HG02852 (cell line): ENCODE measurements around the gene NR2F1-AS1.

Experiments used
- ATAC-seq: cut with Tn5 transposase; IDR thresholded peaks from one replicate; pipeline ENCODE4 v1.9.1; 2021; ENCODE audit warnings: mild to moderate bottlenecking, moderate library complexity; ENCODE audit not compliant: unreplicated experiment

The NR2F1-AS1 gene

GRCh38 chr5:93433422-93433821 is 147.6 kb downstream of the NR2F1-AS1 start:
- ATAC-seq: no peak

- ATAC-seq: no peak
Measured at GRCh38 chr5:93431250-93431649, 149.8 kb downstream of the NR2F1-AS1 start.

DNA sequence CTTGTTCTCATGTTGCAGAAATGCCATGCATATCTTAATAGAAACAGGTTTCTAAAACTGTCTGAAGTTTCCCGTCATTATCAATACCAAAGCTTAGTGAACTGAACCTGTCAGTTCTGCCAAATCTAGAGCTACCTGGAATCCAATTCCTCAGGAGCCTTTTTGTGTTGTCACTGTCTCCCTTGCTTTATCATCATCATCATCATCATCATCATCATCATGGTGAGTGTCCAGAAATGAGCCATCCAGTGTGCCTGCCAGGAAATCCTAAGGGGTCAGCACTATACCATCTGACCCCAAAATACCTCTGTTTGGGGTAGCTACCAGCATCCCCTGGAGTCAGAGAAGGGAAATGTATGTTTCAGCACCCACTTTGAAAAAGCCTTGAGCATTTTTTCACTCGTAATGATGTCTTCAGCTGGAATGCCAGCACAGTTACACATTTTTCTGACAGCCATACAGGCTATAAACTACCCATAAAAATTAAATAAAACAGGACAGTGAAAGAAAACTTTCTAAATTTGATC is 150.3 kb downstream of the NR2F1-AS1 start:
- ATAC-seq: no peak

GRCh38 chr5:93430118-93430517 is 150.9 kb downstream of the NR2F1-AS1 start:
- no peak for ATAC-seq

DNA sequence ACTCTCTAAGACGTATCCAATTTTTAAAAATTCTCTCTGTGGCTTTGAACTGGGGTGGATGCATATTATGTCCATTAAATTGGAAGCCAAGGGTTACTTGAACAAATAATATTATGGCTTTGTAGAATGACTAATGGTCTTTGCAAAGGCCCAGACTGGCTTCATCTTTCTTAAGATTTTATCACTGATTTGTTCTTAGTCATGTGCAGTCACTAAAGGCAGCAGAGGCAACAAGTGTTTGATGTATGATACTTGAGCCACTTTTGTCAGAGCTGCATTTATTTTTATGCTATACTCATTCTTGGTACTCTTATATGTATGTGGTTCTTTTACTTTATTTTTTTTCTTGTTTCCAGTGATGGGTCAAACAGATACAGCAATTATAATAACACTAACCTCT is 152.2 kb downstream of the NR2F1-AS1 start:
- no peak for ATAC-seq

- no peak for ATAC-seq
Measured at GRCh38 chr5:93427316-93427715, 153.7 kb downstream of the NR2F1-AS1 start.

DNA sequence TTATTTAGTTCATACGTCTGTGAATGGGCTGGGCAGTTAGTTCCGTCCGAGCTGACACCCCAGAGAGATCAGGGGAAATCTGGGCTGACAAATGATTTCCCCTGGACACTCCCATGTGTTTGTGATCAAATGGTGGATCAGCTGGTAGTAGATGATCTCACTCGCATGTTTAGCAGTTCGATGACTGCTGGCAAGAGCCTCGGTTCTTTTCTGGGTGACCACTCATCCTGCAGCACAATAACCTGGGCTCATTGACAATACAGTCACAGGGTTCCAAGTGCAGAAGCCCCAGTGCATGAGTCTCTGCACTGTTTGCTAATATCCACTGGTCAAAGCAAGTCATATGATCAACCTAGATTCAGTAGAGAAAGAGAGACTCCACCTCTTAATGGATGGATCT is 155.9 kb downstream of the NR2F1-AS1 start:
- ATAC-seq: no peak

DNA sequence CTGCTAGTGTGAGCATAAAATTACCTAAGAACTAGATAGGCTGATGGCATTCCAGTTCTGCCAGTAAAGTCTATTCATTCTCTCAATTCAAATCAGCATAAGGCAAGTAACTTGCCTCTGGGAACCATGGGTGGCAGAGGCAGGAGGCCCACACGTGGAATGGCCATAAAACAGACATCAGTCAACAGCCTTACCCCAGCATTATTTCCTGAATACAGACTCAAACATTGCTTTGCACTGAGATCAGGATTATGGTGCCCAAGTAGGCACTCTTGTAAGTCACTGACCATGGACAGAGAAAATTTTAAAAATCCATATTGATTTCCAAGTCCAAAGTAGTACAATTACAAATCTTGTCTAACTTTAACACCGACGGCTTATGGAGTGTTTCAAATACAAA is 157.7 kb downstream of the NR2F1-AS1 start:
- ATAC-seq: no peak

DNA sequence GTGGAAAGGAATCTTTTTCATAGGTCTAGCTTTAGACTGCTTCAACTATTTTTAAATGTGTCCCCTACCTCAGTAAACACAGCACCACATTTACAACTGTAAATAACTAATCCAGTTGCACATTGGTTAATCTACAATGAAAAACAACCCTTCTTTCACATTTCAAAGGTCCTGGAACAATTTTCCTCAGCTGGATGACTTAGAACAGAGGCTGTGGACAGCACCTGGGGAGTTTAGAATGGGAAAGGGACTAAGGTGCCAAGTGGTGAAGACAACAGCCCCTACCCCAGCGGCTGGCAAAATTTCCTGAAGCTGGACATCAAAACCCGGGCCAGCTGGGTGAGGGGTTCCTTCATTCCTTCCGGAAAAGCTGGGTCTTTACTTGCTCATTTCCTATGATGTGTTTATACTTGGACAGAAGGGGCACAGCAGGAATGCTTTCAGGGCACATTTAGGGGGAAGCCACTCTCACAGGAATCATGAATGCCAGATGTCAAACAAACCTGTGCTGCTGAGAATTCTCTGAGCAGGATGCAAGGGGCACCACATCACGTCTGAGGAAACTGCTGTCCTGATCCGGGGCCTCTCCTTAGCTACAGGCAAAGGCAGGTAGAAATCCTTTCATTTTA is 158.3 kb downstream of the NR2F1-AS1 start:
- ATAC-seq: no peak

- no peak for ATAC-seq
Measured at GRCh38 chr5:93421987-93422401, 159.0 kb downstream of the NR2F1-AS1 start.

GRCh38 chr5:93421468-93421867 is 159.6 kb downstream of the NR2F1-AS1 start:
- no peak for ATAC-seq

DNA sequence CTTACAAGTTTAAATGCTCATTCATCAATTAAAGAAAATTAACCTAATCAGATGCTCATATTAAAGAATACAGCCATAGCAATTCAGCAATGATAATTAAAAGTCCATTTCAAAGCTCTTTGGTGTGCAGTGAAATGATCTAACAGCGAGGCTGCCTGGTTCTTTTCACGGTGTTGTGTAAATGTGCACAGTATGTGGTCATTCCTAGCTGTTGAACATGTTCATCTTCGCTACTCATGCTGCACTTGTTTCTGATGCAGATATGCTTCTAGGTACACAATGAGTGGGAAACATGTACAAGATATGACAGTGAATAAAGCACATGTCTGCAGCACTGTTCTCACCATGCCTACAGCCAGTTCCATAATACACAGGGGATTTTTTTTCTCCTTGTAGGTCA is 163.5 kb downstream of the NR2F1-AS1 start:
- ATAC-seq: no peak

DNA sequence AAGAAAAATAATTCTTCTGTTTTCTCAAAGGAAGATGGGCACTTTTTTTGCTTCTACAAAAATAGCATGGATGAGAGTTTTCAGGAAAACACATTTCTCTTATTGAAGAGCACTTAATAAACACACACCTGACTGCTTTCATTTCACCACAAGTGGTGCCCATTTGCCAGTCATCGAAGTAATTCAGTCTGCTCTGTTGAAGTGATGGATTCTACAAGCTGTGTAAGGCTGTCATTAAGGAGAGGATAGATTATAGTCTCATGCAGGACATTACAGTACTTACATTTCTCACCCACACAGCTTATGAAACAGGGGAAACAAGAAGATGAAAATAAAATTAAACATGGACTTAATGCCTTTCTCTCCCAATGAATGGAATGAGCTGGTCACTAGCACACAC is 165.2 kb downstream of the NR2F1-AS1 start:
- ATAC-seq: no peak

DNA sequence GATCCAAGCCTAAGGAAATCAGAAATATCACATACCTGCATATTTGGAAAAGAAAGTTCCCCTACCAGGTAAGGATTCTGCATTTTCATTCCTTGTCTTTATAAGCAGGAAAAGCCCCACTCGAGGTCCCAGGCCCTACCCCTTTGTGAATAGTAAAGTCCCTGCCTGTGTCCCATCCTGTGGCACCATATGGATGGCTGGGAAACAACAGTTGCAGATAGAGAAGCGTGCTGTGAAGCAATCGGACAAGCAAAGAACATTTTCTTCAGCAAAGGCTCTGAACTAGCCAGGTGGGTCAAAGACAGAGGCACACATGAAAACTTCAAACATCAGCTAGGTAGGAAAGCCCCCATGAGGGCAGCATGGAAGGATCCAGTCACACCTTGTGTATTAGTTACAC is 169.3 kb downstream of the NR2F1-AS1 start:
- no peak for ATAC-seq

GRCh38 chr5:93409691-93410090 is 171.3 kb downstream of the NR2F1-AS1 start:
- no peak for ATAC-seq

DNA sequence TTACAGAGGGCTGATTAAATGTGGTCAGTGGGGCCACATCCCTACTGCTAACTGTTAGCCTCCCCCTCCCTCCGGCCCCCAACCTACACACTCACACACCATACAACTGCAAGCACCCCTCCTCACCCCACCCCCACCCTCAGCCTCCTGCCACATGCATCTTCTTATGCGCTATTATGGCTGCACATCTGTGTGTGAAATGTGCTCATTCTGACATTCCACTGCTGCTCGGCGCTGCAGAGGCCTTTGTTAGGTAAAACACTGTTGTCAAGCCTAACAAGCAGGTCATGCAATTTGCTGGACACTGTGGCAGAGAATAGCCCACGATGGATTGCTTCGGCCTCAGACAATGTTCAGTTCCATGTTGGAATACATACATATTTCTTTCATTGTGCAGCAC is 173.6 kb downstream of the NR2F1-AS1 start:
- ATAC-seq: no peak

DNA sequence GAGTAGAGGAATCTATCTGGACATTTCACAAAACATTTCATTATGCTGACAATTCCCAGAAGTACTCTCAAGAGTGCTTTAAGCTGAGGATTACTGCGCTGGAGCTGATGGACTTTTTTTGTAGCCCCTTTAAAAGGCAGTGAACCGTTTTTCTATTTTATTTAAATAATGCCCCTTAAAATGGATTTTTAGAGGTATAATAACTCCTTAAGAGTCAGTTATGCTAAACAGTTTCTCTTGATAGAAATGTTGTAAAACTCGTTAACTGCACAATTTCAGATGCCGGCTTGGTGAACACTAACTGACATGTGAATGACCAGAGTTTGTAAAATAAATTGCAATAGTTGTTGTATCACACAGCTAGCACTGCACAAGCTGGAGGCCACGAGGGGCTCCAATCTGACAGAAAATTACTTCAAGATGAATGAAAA is 174.0 kb downstream of the NR2F1-AS1 start:
- ATAC-seq: no peak

- ATAC-seq: no peak
Measured at GRCh38 chr5:93404246-93404645, 176.8 kb downstream of the NR2F1-AS1 start.

GRCh38 chr5:93403141-93403928 is 177.7 kb downstream of the NR2F1-AS1 start:
- ATAC-seq: no peak

DNA sequence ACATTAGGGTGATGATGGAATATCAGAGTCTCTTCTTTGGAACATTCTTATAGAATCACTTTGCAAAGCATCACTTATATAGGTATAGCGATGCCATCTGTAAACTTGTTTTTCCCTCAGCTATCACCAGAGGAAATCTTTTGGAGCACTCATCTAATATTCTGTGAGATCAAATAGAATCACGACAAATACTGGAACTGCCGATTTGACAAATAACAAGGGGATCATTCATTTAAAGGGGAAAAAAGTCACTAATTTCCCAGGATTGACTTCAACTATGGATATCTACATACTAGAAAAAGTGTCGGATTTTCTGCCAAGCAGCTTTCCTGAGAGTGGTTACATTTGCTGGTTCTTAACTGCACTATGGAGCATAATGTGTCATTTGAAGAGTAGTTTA is 178.6 kb downstream of the NR2F1-AS1 start:
- ATAC-seq: no peak

DNA sequence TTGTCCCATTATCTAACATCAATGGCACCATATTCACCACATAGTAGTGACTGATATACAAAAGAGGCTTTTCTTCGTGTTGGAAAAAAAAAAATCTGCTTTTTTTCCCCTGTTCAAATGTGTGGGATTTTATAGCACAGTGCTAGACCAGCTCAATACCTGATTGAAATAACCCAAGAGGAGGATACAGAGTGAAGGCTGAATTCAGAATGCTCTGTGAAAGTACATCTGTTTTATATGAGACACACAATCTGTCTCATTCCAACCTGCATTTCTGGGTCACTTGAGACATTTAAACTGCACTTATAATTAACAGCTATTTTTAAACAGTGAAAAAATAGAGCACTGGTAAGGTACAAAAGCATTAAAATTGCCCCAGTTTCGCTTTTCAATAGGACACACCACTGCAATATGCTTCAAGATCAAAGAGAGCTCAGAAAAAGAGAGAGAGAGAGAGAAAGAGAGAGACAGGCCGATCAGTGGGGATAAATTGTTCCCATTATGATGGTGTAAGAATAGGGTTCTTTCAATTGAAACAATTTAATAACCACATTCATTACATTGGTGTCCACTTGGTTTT is 179.3 kb downstream of the NR2F1-AS1 start:
- no peak for ATAC-seq

DNA sequence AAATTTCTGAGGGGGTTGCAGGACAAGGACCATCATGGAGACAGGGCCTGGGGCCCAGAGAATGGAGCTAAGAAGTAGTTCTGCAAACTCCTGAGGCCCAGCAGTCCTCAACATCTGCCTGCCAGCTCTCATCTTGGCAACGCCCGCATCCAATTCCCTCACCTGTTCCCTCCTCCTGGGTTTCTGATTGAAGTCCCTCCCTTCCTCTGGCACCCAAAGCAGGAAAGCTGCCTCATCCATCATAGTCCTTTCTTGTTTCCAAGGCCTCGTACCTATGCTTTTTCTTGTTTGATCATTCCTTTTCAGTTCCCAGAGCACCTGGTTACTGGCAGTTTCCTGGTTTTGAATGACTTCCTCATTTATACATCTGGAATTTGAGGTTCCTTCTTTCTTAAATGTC is 181.3 kb downstream of the NR2F1-AS1 start:
- no peak for ATAC-seq
